GM12891 (cell line): ENCODE data around the gene GDF11.
A peak's percentile ranks its signal among the peaks of the same experiment; 100 is the strongest.

Experiments
- DNase-seq: peaks from one replicate; pipeline ENCODE4 v3.0.0; 2011; ENCODE audit warnings: low spot score; ENCODE audit not compliant: insufficient read length
- FAIRE-seq: peaks from 2 replicates; lab custom pipeline; 2011; peaks lifted over from hg19 to GRCh38; lab: Jason Lieb, UNC
- PAX5 ChIP-seq: IDR thresholded peaks from 2 replicates; pipeline ENCODE4 v1.6.1; 2011; ENCODE audit warnings: low read length, moderate library complexity, mild to moderate bottlenecking; ENCODE audit not compliant: insufficient read depth, severe bottlenecking
- POLR2A ChIP-seq: IDR thresholded peaks from 2 replicates; pipeline ENCODE4 v1.6.1; 2011; ENCODE audit warnings: low read depth, low read length, control low read depth
- POLR2AphosphoS5 ChIP-seq: IDR thresholded peaks from 2 replicates; pipeline ENCODE4 v1.6.1; 2011; ENCODE audit warnings: low read depth, low read length, control low read depth
- POU2F2 ChIP-seq: IDR thresholded peaks from 2 replicates; pipeline ENCODE4 v1.6.1; 2011; ENCODE audit warnings: low read depth, mild to moderate bottlenecking, control low read depth, low read length, moderate library complexity
- SPI1 ChIP-seq: IDR thresholded peaks from 2 replicates; pipeline ENCODE4 v1.6.1; 2011; ENCODE audit warnings: low read depth, low read length, control low read depth
- TAF1 ChIP-seq: IDR thresholded peaks from 2 replicates; pipeline ENCODE4 v1.6.1; 2011; ENCODE audit warnings: low read depth, low read length, control low read depth

The GDF11 gene

GRCh38 chr12:55729819-55730818 lies 12.8 kb upstream of the GDF11 start:
- DNase-seq (no peak), FAIRE-seq (no peak)
- no peak for TF ChIP-seq POLR2A
- TF ChIP-seq TAF1: no peak
- no peak for TF ChIP-seq POU2F2
- no peak for TF ChIP-seq PAX5
- no peak for TF ChIP-seq POLR2AphosphoS5
- TF ChIP-seq SPI1: no peak

- TF ChIP-seq POLR2AphosphoS5 (no peak), POLR2A (no peak), TAF1 (no peak), POU2F2 (no peak), PAX5 (no peak), SPI1 (no peak)
- no peak for DNase-seq
- FAIRE-seq: no peak
Observed at GRCh38 chr12:55732288-55732687, 10.6 kb upstream of the GDF11 start.

GRCh38 chr12:55733021-55733555 lies 9.8 kb upstream of the GDF11 start:
- TF ChIP-seq POU2F2 (no peak), POLR2AphosphoS5 (no peak), SPI1 (no peak), POLR2A (no peak), TAF1 (no peak), PAX5 (no peak)
- FAIRE-seq: no peak
- DNase-seq: no peak

- DNase-seq: no peak
- TF ChIP-seq POLR2A (no peak), POLR2AphosphoS5 (no peak)
Observed at GRCh38 chr12:55733858-55734257, 9.1 kb upstream of the GDF11 start.

GRCh38 chr12:55734595-55734994 lies 8.3 kb upstream of the GDF11 start:
- FAIRE-seq: no peak
- TF ChIP-seq POU2F2: no peak
- no peak for TF ChIP-seq SPI1
- no peak for TF ChIP-seq PAX5
- TF ChIP-seq TAF1: no peak
- TF ChIP-seq POLR2A: no peak
- no peak for TF ChIP-seq POLR2AphosphoS5
- no peak for DNase-seq

More at GRCh38 chr12:55733858-55734257, 9.1 kb upstream of the GDF11 start:
- FAIRE-seq: no peak

- TF ChIP-seq PAX5 (no peak), POLR2A (no peak), SPI1 (no peak), POU2F2 (no peak), POLR2AphosphoS5 (no peak), TAF1 (no peak)
- no peak for DNase-seq
- FAIRE-seq: no peak
Observed at GRCh38 chr12:55736076-55736475, 6.8 kb upstream of the GDF11 start.

GRCh38 chr12:55736780-55737580 lies 5.9 kb upstream of the GDF11 start:
- no peak for TF ChIP-seq SPI1
- TF ChIP-seq TAF1: no peak
- TF ChIP-seq POU2F2: no peak
- no peak for TF ChIP-seq PAX5
- no peak for TF ChIP-seq POLR2AphosphoS5
- no peak for TF ChIP-seq POLR2A
- FAIRE-seq (peak; percentile 66), DNase-seq (no peak)

- no peak for TF ChIP-seq TAF1
- TF ChIP-seq POLR2A: no peak
- TF ChIP-seq POLR2AphosphoS5: no peak
- no peak for TF ChIP-seq POU2F2
- no peak for TF ChIP-seq PAX5
- TF ChIP-seq SPI1: no peak
- no peak for FAIRE-seq
- DNase-seq: no peak
Observed at GRCh38 chr12:55737581-55738122, 5.3 kb upstream of the GDF11 start.
